ENCODE data around the gene BCL2L15. TPM values are rescaled to one million over a fixed set of nuclear protein-coding genes. Genes with fewer than 3 reads are reported as not detected.

The BCL2L15 gene
- total and polyA plus RNA-seq, 4 donors: 0.36 to 36.1 (median 1.3) TPM

- Histone ChIP-seq H3K4me1 (ENCODE audit: control insufficient read depth in 1 of 2, insufficient read depth in 2 of 2, low read length in 2 of 2) (no peaks in the 10 kb centered on the region), H3K36me3 (ENCODE audit: control insufficient read depth in 1 of 2, insufficient read depth in 2 of 2, low read length in 1 of 2) (no peaks in the 10 kb centered on the region), H3K4me3 (ENCODE audit: low read length in 2 of 2) (peak overlapping the region; percentile 78), H3K9me3 (ENCODE audit: control insufficient read depth, low read length) (no peaks in the 10 kb centered on the region), H3K27me3 (ENCODE audit: control insufficient read depth in 1 of 2, insufficient read depth in 2 of 2, low read length in 1 of 2) (no peaks in the 10 kb centered on the region), H3K27ac (ENCODE audit: low read depth in 1 of 2, low read length in 2 of 2) (peak overlapping the region; percentile 11 to 79)
- ATAC-seq (ENCODE audit: low FRiP score) (peak; percentile 61), DNase-seq (peak; percentile 68 to 85)
- intact Hi-C loops (cut with DNase I): loop anchor here (1.0 to 10.0 kb wide), 3 partner anchors 17 to 95 kb away; partner anchors contain the start of gene DCLRE1B (in 2 of the 2)
- 0 to 1% methylated on average over 38 to 64 of the region's 64 CpGs for WGBS, 2 donors
Measured at GRCh38 chr1:113929750-113930498, 42.5 kb upstream of the BCL2L15 start.

- ATAC-seq (ENCODE audit: low FRiP score) (peak; percentile 96), DNase-seq (peak; percentile 96 to 98)
- Histone ChIP-seq H3K4me1 (ENCODE audit: control insufficient read depth in 1 of 2, insufficient read depth in 2 of 2, low read length in 2 of 2) (no peaks in the 10 kb centered on the region), H3K4me3 (ENCODE audit: low read length in 2 of 2) (peak within 1 kb of the TSS; percentile 78), H3K36me3 (ENCODE audit: control insufficient read depth in 1 of 2, insufficient read depth in 2 of 2, low read length in 1 of 2) (no peaks in the 10 kb centered on the region), H3K27me3 (ENCODE audit: control insufficient read depth in 1 of 2, insufficient read depth in 2 of 2, low read length in 1 of 2) (no peaks in the 10 kb centered on the region), H3K9me3 (ENCODE audit: control insufficient read depth, low read length) (no peaks in the 10 kb centered on the region), H3K27ac (ENCODE audit: low read depth in 1 of 2, low read length in 2 of 2) (peak within 1 kb of the TSS; percentile 79 to 94)
- intact Hi-C loops (cut with DNase I): loop anchor here in 1 of 2 donors (1.0 to 10.0 kb wide), 3 partner anchors 16 to 94 kb away; partner anchors contain the start of gene DCLRE1B
- WGBS, 2 donors: 0% methylated on average over 48 to 61 of the region's 61 CpGs
Measured at GRCh38 chr1:113928941-113929749, 41.8 kb upstream of the BCL2L15 start, which contains the start of gene HIPK1. Gene HIPK1, plus strand, starts transcription at chr1:113929324.

GRCh38 chr1:113928187-113928930, 41.0 kb upstream of the BCL2L15 start:
- no peaks in the 10 kb centered on the region for H3K36me3 ChIP-seq (ENCODE audit: control insufficient read depth in 1 of 2, insufficient read depth in 2 of 2, low read length in 1 of 2)
- no peaks in the 10 kb centered on the region for H3K4me1 ChIP-seq (ENCODE audit: control insufficient read depth in 1 of 2, insufficient read depth in 2 of 2, low read length in 2 of 2)
- H3K4me3 ChIP-seq (ENCODE audit: low read length in 2 of 2): peak overlapping the region; percentile 43 to 78
- intact Hi-C loops (cut with DNase I): loop anchor here in 1 of 2 donors (2.0 to 10.0 kb wide), 2 partner anchors 16 to 94 kb away; no protein-coding TSS in a partner anchor
- WGBS, 2 donors: 1 to 3% methylated on average over 6 of the region's 6 CpGs
- H3K27me3 ChIP-seq (ENCODE audit: control insufficient read depth in 1 of 2, insufficient read depth in 2 of 2, low read length in 1 of 2): no peaks in the 10 kb centered on the region
- H3K27ac ChIP-seq (ENCODE audit: low read depth in 1 of 2, low read length in 2 of 2): peak overlapping the region; percentile 45 to 94
- no peak for ATAC-seq (ENCODE audit: low FRiP score)
- H3K9me3 ChIP-seq (ENCODE audit: control insufficient read depth, low read length): no peaks in the 10 kb centered on the region
- DNase-seq: no peak

- intact Hi-C loops (cut with DNase I): loop anchor here in 1 of 2 donors (10.0 kb wide), 1 partner anchor 90 kb away; no protein-coding TSS in a partner anchor
- ATAC-seq (ENCODE audit: low FRiP score) (no peak), DNase-seq (no peak)
- no peak overlapping the region for H3K4me3 ChIP-seq (ENCODE audit: low read length in 2 of 2)
- no peaks in the 10 kb centered on the region for H3K4me1 ChIP-seq (ENCODE audit: control insufficient read depth in 1 of 2, insufficient read depth in 2 of 2, low read length in 2 of 2)
- WGBS, 2 donors: 92 to 94% methylated on average over 2 of the region's 2 CpGs
- H3K9me3 ChIP-seq (ENCODE audit: control insufficient read depth, low read length): no peaks in the 10 kb centered on the region
- H3K27me3 ChIP-seq (ENCODE audit: control insufficient read depth in 1 of 2, insufficient read depth in 2 of 2, low read length in 1 of 2): no peaks in the 10 kb centered on the region
- H3K27ac ChIP-seq (ENCODE audit: low read depth in 1 of 2, low read length in 2 of 2): no peak overlapping the region
- H3K36me3 ChIP-seq (ENCODE audit: control insufficient read depth in 1 of 2, insufficient read depth in 2 of 2, low read length in 1 of 2): no peaks in the 10 kb centered on the region
Measured at GRCh38 chr1:113924473-113924872, 37.1 kb upstream of the BCL2L15 start.

- no peaks in the 10 kb centered on the region for H3K4me1 ChIP-seq (ENCODE audit: control insufficient read depth in 1 of 2, insufficient read depth in 2 of 2, low read length in 2 of 2)
- intact Hi-C loops (cut with DNase I): loop anchor here in 1 of 2 donors (10.0 kb wide), 1 partner anchor 88 kb away; no protein-coding TSS in a partner anchor
- no peak overlapping the region for H3K27ac ChIP-seq (ENCODE audit: low read depth in 1 of 2, low read length in 2 of 2)
- H3K36me3 ChIP-seq (ENCODE audit: control insufficient read depth in 1 of 2, insufficient read depth in 2 of 2, low read length in 1 of 2): no peaks in the 10 kb centered on the region
- no peak for ATAC-seq (ENCODE audit: low FRiP score)
- 70 to 95% methylated on average over 4 of the region's 4 CpGs for WGBS, 2 donors
- H3K9me3 ChIP-seq (ENCODE audit: control insufficient read depth, low read length): no peaks in the 10 kb centered on the region
- DNase-seq: no peak
- no peak overlapping the region for H3K4me3 ChIP-seq (ENCODE audit: low read length in 2 of 2)
- H3K27me3 ChIP-seq (ENCODE audit: control insufficient read depth in 1 of 2, insufficient read depth in 2 of 2, low read length in 1 of 2): no peaks in the 10 kb centered on the region
Measured at GRCh38 chr1:113922957-113923356, 35.6 kb upstream of the BCL2L15 start.

GRCh38 chr1:113918243-113918642, 30.9 kb upstream of the BCL2L15 start:
- H3K36me3 ChIP-seq (ENCODE audit: control insufficient read depth in 1 of 2, insufficient read depth in 2 of 2, low read length in 1 of 2): no peaks in the 10 kb centered on the region
- no peak overlapping the region for H3K27ac ChIP-seq (ENCODE audit: low read depth in 1 of 2, low read length in 2 of 2)
- ATAC-seq (ENCODE audit: low FRiP score) (no peak), DNase-seq (no peak)
- H3K4me3 ChIP-seq (ENCODE audit: low read length in 2 of 2): no peak overlapping the region
- H3K4me1 ChIP-seq (ENCODE audit: control insufficient read depth in 1 of 2, insufficient read depth in 2 of 2, low read length in 2 of 2): no peaks in the 10 kb centered on the region
- intact Hi-C loops (cut with DNase I): no loop called here
- H3K9me3 ChIP-seq (ENCODE audit: control insufficient read depth, low read length): no peaks in the 10 kb centered on the region
- H3K27me3 ChIP-seq (ENCODE audit: control insufficient read depth in 1 of 2, insufficient read depth in 2 of 2, low read length in 1 of 2): no peaks in the 10 kb centered on the region

- ATAC-seq (ENCODE audit: low FRiP score) (no peak), DNase-seq (no peak)
- Histone ChIP-seq H3K27ac (ENCODE audit: low read depth in 1 of 2, low read length in 2 of 2) (no peak overlapping the region), H3K4me1 (ENCODE audit: control insufficient read depth in 1 of 2, insufficient read depth in 2 of 2, low read length in 2 of 2) (peaks cover 0 to 2% of the 10 kb centered on the region in 2 donors), H3K36me3 (ENCODE audit: control insufficient read depth in 1 of 2, insufficient read depth in 2 of 2, low read length in 1 of 2) (no peaks in the 10 kb centered on the region), H3K9me3 (ENCODE audit: control insufficient read depth, low read length) (no peaks in the 10 kb centered on the region), H3K4me3 (ENCODE audit: low read length in 2 of 2) (no peak overlapping the region), H3K27me3 (ENCODE audit: control insufficient read depth in 1 of 2, insufficient read depth in 2 of 2, low read length in 1 of 2) (no peaks in the 10 kb centered on the region)
- WGBS, 2 donors: 89% methylated on average over 2 of the region's 2 CpGs
- intact Hi-C loops (cut with DNase I): no loop called here
Measured at GRCh38 chr1:113917400-113918082, 30.2 kb upstream of the BCL2L15 start.

- intact Hi-C loops (cut with DNase I): no loop called here
- Histone ChIP-seq H3K4me1 (ENCODE audit: control insufficient read depth in 1 of 2, insufficient read depth in 2 of 2, low read length in 2 of 2) (peaks cover 0 to 2% of the 10 kb centered on the region in 2 donors), H3K4me3 (ENCODE audit: low read length in 2 of 2) (no peak overlapping the region), H3K27me3 (ENCODE audit: control insufficient read depth in 1 of 2, insufficient read depth in 2 of 2, low read length in 1 of 2) (no peaks in the 10 kb centered on the region), H3K27ac (ENCODE audit: low read depth in 1 of 2, low read length in 2 of 2) (no peak overlapping the region), H3K9me3 (ENCODE audit: control insufficient read depth, low read length) (no peaks in the 10 kb centered on the region), H3K36me3 (ENCODE audit: control insufficient read depth in 1 of 2, insufficient read depth in 2 of 2, low read length in 1 of 2) (no peaks in the 10 kb centered on the region)
- DNase-seq (no peak), ATAC-seq (ENCODE audit: low FRiP score) (no peak)
- 95 to 97% methylated on average over 5 of the region's 5 CpGs for WGBS, 2 donors
Measured at GRCh38 chr1:113916974-113917373, 29.6 kb upstream of the BCL2L15 start.
